Measurements from ENCODE around the gene TSSK2. TPM values are rescaled to one million over a fixed set of nuclear protein-coding genes. Genes with fewer than 3 reads are reported as not detected.

Gene TSSK2
- polyA plus RNA-seq, 1 experiment: not detected

- H3K27me3 ChIP-seq (ENCODE audit: control insufficient read depth, insufficient read depth, low read length): no peaks in the 10 kb centered on the region
- H3K4me3 ChIP-seq (ENCODE audit: low read depth, low read length): no peak overlapping the region
- no peak for TF ChIP-seq CTCF (IDR thresholded peaks at IDR 0.05; ENCODE audit: low read depth, low read length)
- H3K9me3 ChIP-seq (ENCODE audit: control insufficient read depth, insufficient read depth, low read length): no peaks in the 10 kb centered on the region; the same call in 1 of the 2 replicates
- ChIA-PET CTCF (interaction anchor here (2.1 kb wide), 1 partner anchor 455 kb away, joined by 5 read pairs; no protein-coding TSS in a partner anchor), POLR2A (interaction anchor here (0.7 kb wide), 1 partner anchor 71 kb away, joined by 4 read pairs; no protein-coding TSS in a partner anchor)
- no peak for DNase-seq (ENCODE audit: low read depth, low spot score)
- H3K27ac ChIP-seq (ENCODE audit: low read depth, low read length): peak overlapping the region; percentile 57
These were observed 44.0 kb downstream of the TSSK2 start for GRCh38 chr22:19175026-19175601.

GRCh38 chr22:19175602-19176174, 44.6 kb downstream of the TSSK2 start:
- DNase-seq (ENCODE audit: low read depth, low spot score): no peak
- TF ChIP-seq CTCF (IDR thresholded peaks at IDR 0.05; ENCODE audit: low read depth, low read length): no peak
- Histone ChIP-seq H3K9me3 (ENCODE audit: control insufficient read depth, insufficient read depth, low read length) (no peaks in the 10 kb centered on the region; the same call in 1 of the 2 replicates), H3K27ac (ENCODE audit: low read depth, low read length) (no peak overlapping the region), H3K27me3 (ENCODE audit: control insufficient read depth, insufficient read depth, low read length) (no peaks in the 10 kb centered on the region), H3K4me3 (ENCODE audit: low read depth, low read length) (no peak overlapping the region)
- ChIA-PET CTCF (interaction anchor here (2.1 kb wide), 1 partner anchor 454 kb away, joined by 5 read pairs; no protein-coding TSS in a partner anchor), POLR2A (interaction anchor here (0.6 to 0.7 kb wide), 2 partner anchors 72 to 137 kb away, joined by 4 to 5 read pairs; no protein-coding TSS in a partner anchor)

- H3K4me3 ChIP-seq (ENCODE audit: low read depth, low read length): no peak overlapping the region
- no peak for DNase-seq (ENCODE audit: low read depth, low spot score)
- ChIA-PET CTCF (no interaction called here), POLR2A (interaction anchor here (0.6 kb wide), 1 partner anchor 136 kb away, joined by 5 read pairs; no protein-coding TSS in a partner anchor)
- no peak for TF ChIP-seq CTCF (IDR thresholded peaks at IDR 0.05; ENCODE audit: low read depth, low read length)
- H3K27me3 ChIP-seq (ENCODE audit: control insufficient read depth, insufficient read depth, low read length): no peaks in the 10 kb centered on the region
- H3K9me3 ChIP-seq (ENCODE audit: control insufficient read depth, insufficient read depth, low read length): no peaks in the 10 kb centered on the region; the same call in 1 of the 2 replicates
- H3K27ac ChIP-seq (ENCODE audit: low read depth, low read length): no peak overlapping the region
These were observed 45.1 kb downstream of the TSSK2 start for GRCh38 chr22:19176175-19176643.

- ChIA-PET POLR2A (no interaction called here), CTCF (no interaction called here)
- peak overlapping the region; percentile 68 for H3K4me3 ChIP-seq (ENCODE audit: low read depth, low read length)
- TF ChIP-seq CTCF (IDR thresholded peaks at IDR 0.05; ENCODE audit: low read depth, low read length): no peak
- DNase-seq (ENCODE audit: low read depth, low spot score): no peak
- H3K27me3 ChIP-seq (ENCODE audit: control insufficient read depth, insufficient read depth, low read length): no peaks in the 10 kb centered on the region
- no peaks in the 10 kb centered on the region; the same call in 1 of the 2 replicates for H3K9me3 ChIP-seq (ENCODE audit: control insufficient read depth, insufficient read depth, low read length)
- H3K27ac ChIP-seq (ENCODE audit: low read depth, low read length): no peak overlapping the region
These were observed 45.6 kb downstream of the TSSK2 start for GRCh38 chr22:19176732-19177131.

Measured in AG04450 (cell line).